RWPE1 (cell line): ENCODE measurements around the gene SUN5.

Source experiments
- CTCF ChIA-PET: fragments of 350-600 bp; sonication (Branson Sonifier 250); formaldehyde crosslinking; extraction: SDS; loops from one replicate; lab custom pipeline; 2021; lab: Yijun Ruan, JAX
- POLR2A ChIA-PET: fragments of 400-600 bp; formaldehyde crosslinking; extraction: SDS; loops from one replicate; lab custom pipeline; 2020; ENCODE audit warnings: antibody characterized with exemption; ENCODE audit not compliant: low non-redundant PET; lab: Yijun Ruan, JAX
- DNase-seq: peaks from one replicate; pipeline ENCODE4 v3.0.0; 2012; ENCODE audit warnings: low spot score
- H3K27ac ChIP-seq: fragments of 450-650 bp; 2 replicates; pipeline ENCODE4 v1.5.1; 2017
- CTCF ChIP-seq: fragments of 450-650 bp; conservative IDR thresholded peaks from 2 replicates; pipeline ENCODE4 v1.5.1; 2017; ENCODE audit warnings: low read depth, mild to moderate bottlenecking

SUN5 gene

GRCh38 chr20:33033381-33033780, 29.1 kb upstream of the SUN5 start:
- POLR2A ChIA-PET = no interaction called here
- no peak for TF ChIP-seq CTCF
- no peak for DNase-seq
- H3K27ac ChIP-seq = no peak overlapping the region
- CTCF ChIA-PET = no interaction called here

- no peak for TF ChIP-seq CTCF
- no peak for DNase-seq
- POLR2A ChIA-PET = no interaction called here
- CTCF ChIA-PET = interaction anchor here (0.5 to 1.2 kb wide), 2 partner anchors 11 to 412 kb away, joined by 5 to 6 read pairs; no protein-coding TSS in a partner anchor
- no peak overlapping the region for H3K27ac ChIP-seq
Measured at GRCh38 chr20:33032555-33032954, 28.3 kb upstream of the SUN5 start.

- ChIA-PET CTCF (no interaction called here), POLR2A (no interaction called here)
- no peak within 1 kb of the TSS for H3K27ac ChIP-seq
- DNase-seq = no peak
- TF ChIP-seq CTCF = no peak
Measured at GRCh38 chr20:33031531-33031930, 27.3 kb upstream of the SUN5 start, which contains the start of gene BPIFB6. Gene BPIFB6, plus strand, starts transcription at chr20:33031648. Its CDS starts 0 bp downstream, at chr20:33031648.

GRCh38 chr20:33030569-33030968, 26.3 kb upstream of the SUN5 start:
- DNase-seq = no peak
- CTCF ChIA-PET = interaction anchor here (0.6 kb wide), 2 partner anchors 10 to 13 kb away, joined by 5 read pairs; no protein-coding TSS in a partner anchor
- TF ChIP-seq CTCF = no peak
- no peak overlapping the region for H3K27ac ChIP-seq
- POLR2A ChIA-PET = no interaction called here

GRCh38 chr20:33030076-33030475, 25.8 kb upstream of the SUN5 start:
- CTCF ChIA-PET = interaction anchor here (0.6 kb wide), 2 partner anchors 10 to 12 kb away, joined by 5 read pairs; no protein-coding TSS in a partner anchor
- TF ChIP-seq CTCF = no peak

GRCh38 chr20:33028875-33029274, 24.6 kb upstream of the SUN5 start:
- H3K27ac ChIP-seq = no peak overlapping the region
- no peak for TF ChIP-seq CTCF
- ChIA-PET POLR2A (no interaction called here), CTCF (interaction anchor here (0.5 to 1.0 kb wide), 3 partner anchors 11 to 926 kb away, joined by 3 read pairs; no protein-coding TSS in a partner anchor)
- no peak for DNase-seq

More at GRCh38 chr20:33030076-33030475, 25.8 kb upstream of the SUN5 start:
- DNase-seq = no peak
- H3K27ac ChIP-seq = no peak overlapping the region
- POLR2A ChIA-PET = no interaction called here
